ENCODE measurements around the gene HDAC2. TPM values are rescaled to one million over a fixed set of nuclear protein-coding genes. Genes with fewer than 3 reads are reported as not detected.

Gene HDAC2
- total and polyA plus RNA-seq, 2 donors (not counting 1 experiment from before 2014, with no cell fraction given): 30.8 to 58.3 TPM

- Histone ChIP-seq H3K4me3 (ENCODE audit: control extremely low read depth in 1 of 5, extremely low read depth in 1 of 5, insufficient read depth in 1 of 5, low read depth in 2 of 5, low read length in 4 of 5) (no peak overlapping the region), H2AFZ (ENCODE audit: insufficient read depth, low read depth, low read length, poor library complexity, severe bottlenecking) (no peak overlapping the region), H3K79me2 (ENCODE audit: control insufficient read depth, insufficient read depth, low read length) (no peaks in the 10 kb centered on the region), H3K27ac (ENCODE audit: low read length in 2 of 2) (no peak overlapping the region), H3K4me1 (ENCODE audit: control insufficient read depth in 2 of 2, insufficient read depth in 2 of 2, low read length in 2 of 2) (no peaks in the 10 kb centered on the region), H4K20me1 (ENCODE audit: control insufficient read depth, insufficient read depth, low read length, poor library complexity, severe bottlenecking) (no peaks in the 10 kb centered on the region), H3K4me2 (replicated peaks; ENCODE audit: low read depth, low read length, poor library complexity, severe bottlenecking) (no peak overlapping the region), H3K9me3 (ENCODE audit: control extremely low read depth in 1 of 3, control insufficient read depth in 2 of 3, insufficient read depth in 1 of 3, low read length in 2 of 3) (no peaks in the 10 kb centered on the region), H3K27me3 (replicated peaks in 1 of 4; ENCODE audit: control extremely low read depth in 1 of 4, control insufficient read depth in 3 of 4, insufficient read depth in 4 of 4, low read length in 3 of 4) (no peaks in the 10 kb centered on the region), H3K9ac (ENCODE audit: low read length) (no peak overlapping the region), H3K36me3 (replicated peaks in 1 of 2; ENCODE audit: control extremely low read depth in 1 of 2, control insufficient read depth in 1 of 2, extremely low read depth in 1 of 2, insufficient read depth in 2 of 2, low read length in 1 of 2) (no peaks in the 10 kb centered on the region)
- POLR2A ChIA-PET: no interaction called here
- CTCF ChIA-PET: no interaction called here
- Mint-ChIP-seq H3K4me3 (no peak overlapping the region), H3K27ac (no peak overlapping the region), H3K9me3 (ENCODE audit: insufficient read depth) (no peaks in the 10 kb centered on the region), H3K4me1 (no peaks in the 10 kb centered on the region), H3K27me3 (peaks cover 18% of the 10 kb centered on the region)
- WGBS (ENCODE audit: insufficient coverage): 100% methylated on average over 1 of the region's 2 CpGs
- no peak for TF ChIP-seq CTCF (IDR thresholded peaks at IDR 0.05)
- TF ChIP-seq EZH2 (IDR thresholded peaks at IDR 0.05; ENCODE audit: borderline replicate concordance, insufficient read depth, low read depth, low read length, poor library complexity, severe bottlenecking): no peak
- intact Hi-C loops (cut with micrococcal nuclease): no loop called here
- ATAC-seq (ENCODE audit: low read depth) (no peak), DNase-seq (no peak)
These were observed 28.3 kb upstream of the HDAC2 start for GRCh38 chr6:113999284-113999683.

- no peaks in the 10 kb centered on the region for H3K4me1 Mint-ChIP-seq
- Histone ChIP-seq H3K79me2 (ENCODE audit: control insufficient read depth, insufficient read depth, low read length) (no peaks in the 10 kb centered on the region), H3K9me3 (ENCODE audit: control extremely low read depth in 1 of 3, control insufficient read depth in 2 of 3, insufficient read depth in 1 of 3, low read length in 2 of 3) (no peaks in the 10 kb centered on the region), H4K20me1 (ENCODE audit: control insufficient read depth, insufficient read depth, low read length, poor library complexity, severe bottlenecking) (no peaks in the 10 kb centered on the region), H3K27ac (ENCODE audit: low read length in 2 of 2) (no peak overlapping the region), H3K4me1 (ENCODE audit: control insufficient read depth in 2 of 2, insufficient read depth in 2 of 2, low read length in 2 of 2) (no peaks in the 10 kb centered on the region), H3K4me2 (replicated peaks; ENCODE audit: low read depth, low read length, poor library complexity, severe bottlenecking) (no peak overlapping the region), H2AFZ (ENCODE audit: insufficient read depth, low read depth, low read length, poor library complexity, severe bottlenecking) (no peak overlapping the region), H3K36me3 (replicated peaks in 1 of 2; ENCODE audit: control extremely low read depth in 1 of 2, control insufficient read depth in 1 of 2, extremely low read depth in 1 of 2, insufficient read depth in 2 of 2, low read length in 1 of 2) (no peaks in the 10 kb centered on the region), H3K27me3 (replicated peaks in 1 of 4; ENCODE audit: control extremely low read depth in 1 of 4, control insufficient read depth in 3 of 4, insufficient read depth in 4 of 4, low read length in 3 of 4) (no peaks in the 10 kb centered on the region), H3K9ac (ENCODE audit: low read length) (no peak overlapping the region), H3K4me3 (ENCODE audit: control extremely low read depth in 1 of 5, extremely low read depth in 1 of 5, insufficient read depth in 1 of 5, low read depth in 2 of 5, low read length in 4 of 5) (no peak overlapping the region)
- no peak overlapping the region for H3K4me3 Mint-ChIP-seq
- TF ChIP-seq EZH2 (IDR thresholded peaks at IDR 0.05; ENCODE audit: borderline replicate concordance, insufficient read depth, low read depth, low read length, poor library complexity, severe bottlenecking) (no peak), CTCF (IDR thresholded peaks at IDR 0.05) (no peak)
- peaks cover 18% of the 10 kb centered on the region for H3K27me3 Mint-ChIP-seq
- H3K9me3 Mint-ChIP-seq (ENCODE audit: insufficient read depth): no peaks in the 10 kb centered on the region
- DNase-seq (no peak), ATAC-seq (ENCODE audit: low read depth) (no peak)
- POLR2A ChIA-PET: no interaction called here
- H3K27ac Mint-ChIP-seq: no peak overlapping the region
- intact Hi-C loops (cut with micrococcal nuclease): no loop called here
- CTCF ChIA-PET: no interaction called here
These were observed 27.9 kb upstream of the HDAC2 start for GRCh38 chr6:113998811-113999210.
